C4-2B (cell line): ENCODE measurements around the gene PSG1.
"Not testable (repeated sequence)": the region's sequence is repeated elsewhere in the genome, so short reads cannot be mapped to it uniquely, and the experiment has no call there.

Experiments used
- CTCF ChIP-seq: fragments of 450-650 bp; conservative IDR thresholded peaks from 2 replicates; pipeline ENCODE4 v1.5.1; 2017; ENCODE audit warnings: mild to moderate bottlenecking
- ZFX ChIP-seq: fragments of 450-650 bp; IDR thresholded peaks from 2 replicates; pipeline ENCODE4 v1.6.1; 2017

GRCh38 chr19:42913516-42913915, 34.0 kb upstream of the PSG1 start:
- TF ChIP-seq CTCF, ZFX: not testable (repeated sequence)
